ENCODE data around the gene CCNF.

The CCNF gene

GRCh38 chr16:2415085-2415484 lies 14.2 kb upstream of the CCNF start:
- no peak for TF ChIP-seq MAX (IDR thresholded peaks at IDR 0.05; ENCODE audit: low read depth, low read length)
- TF ChIP-seq MYC (IDR thresholded peaks at IDR 0.05; ENCODE audit: low read depth, low read length), result no peak
- no peak for TF ChIP-seq POLR2A (IDR thresholded peaks at IDR 0.05; ENCODE audit: extremely low read depth, insufficient read length)
- no peak for TF ChIP-seq CTCF (IDR thresholded peaks at IDR 0.05; ENCODE audit: low read depth, low read length)
- no peak overlapping the region for H3K4me3 ChIP-seq (ENCODE audit: low read depth, low read length)
- no peak for DNase-seq (ENCODE audit: low read depth)

- no peak for TF ChIP-seq MYC (IDR thresholded peaks at IDR 0.05; ENCODE audit: low read depth, low read length)
- TF ChIP-seq POLR2A (IDR thresholded peaks at IDR 0.05; ENCODE audit: extremely low read depth, insufficient read length), result no peak
- TF ChIP-seq CTCF (IDR thresholded peaks at IDR 0.05; ENCODE audit: low read depth, low read length), result no peak
- no peak for TF ChIP-seq MAX (IDR thresholded peaks at IDR 0.05; ENCODE audit: low read depth, low read length)
- DNase-seq (ENCODE audit: low read depth), result no peak
- H3K4me3 ChIP-seq (ENCODE audit: low read depth, low read length), result no peak overlapping the region
Observed at GRCh38 chr16:2420035-2420434, 9.2 kb upstream of the CCNF start.

GRCh38 chr16:2422123-2422867 lies 7.0 kb upstream of the CCNF start:
- TF ChIP-seq CTCF (IDR thresholded peaks at IDR 0.05; ENCODE audit: low read depth, low read length) (no peak), MAX (IDR thresholded peaks at IDR 0.05; ENCODE audit: low read depth, low read length) (no peak), MYC (IDR thresholded peaks at IDR 0.05; ENCODE audit: low read depth, low read length) (no peak), POLR2A (IDR thresholded peaks at IDR 0.05; ENCODE audit: extremely low read depth, insufficient read length) (no peak)
- H3K4me3 ChIP-seq (ENCODE audit: low read depth, low read length), result no peak overlapping the region
- no peak for DNase-seq (ENCODE audit: low read depth)

- DNase-seq (ENCODE audit: low read depth), result no peak
- no peak overlapping the region for H3K4me3 ChIP-seq (ENCODE audit: low read depth, low read length)
- TF ChIP-seq CTCF (IDR thresholded peaks at IDR 0.05; ENCODE audit: low read depth, low read length) (no peak), MAX (IDR thresholded peaks at IDR 0.05; ENCODE audit: low read depth, low read length) (no peak), POLR2A (IDR thresholded peaks at IDR 0.05; ENCODE audit: extremely low read depth, insufficient read length) (no peak), MYC (IDR thresholded peaks at IDR 0.05; ENCODE audit: low read depth, low read length) (no peak)
Observed at GRCh38 chr16:2424061-2425007, 4.9 kb upstream of the CCNF start.

GRCh38 chr16:2425008-2425518 lies 4.2 kb upstream of the CCNF start:
- no peak overlapping the region for H3K4me3 ChIP-seq (ENCODE audit: low read depth, low read length)
- TF ChIP-seq MYC (IDR thresholded peaks at IDR 0.05; ENCODE audit: low read depth, low read length), result no peak
- no peak for TF ChIP-seq MAX (IDR thresholded peaks at IDR 0.05; ENCODE audit: low read depth, low read length)
- no peak for TF ChIP-seq POLR2A (IDR thresholded peaks at IDR 0.05; ENCODE audit: extremely low read depth, insufficient read length)
- TF ChIP-seq CTCF (IDR thresholded peaks at IDR 0.05; ENCODE audit: low read depth, low read length), result no peak
- DNase-seq (ENCODE audit: low read depth), result no peak
